ENCODE data around the gene CDC45.

CDC45 gene

GRCh38 chr22:19449422-19449767 lies 30.3 kb upstream of the CDC45 start:
- TF ChIP-seq CTCF (IDR thresholded peaks at IDR 0.05; ENCODE audit: low read length, missing control alignments), result no peak
- no peak overlapping the region for H3K4me3 ChIP-seq (replicated peaks; ENCODE audit: low read depth, low read length)
- DNase-seq (ENCODE audit: low read depth), result no peak

DNA sequence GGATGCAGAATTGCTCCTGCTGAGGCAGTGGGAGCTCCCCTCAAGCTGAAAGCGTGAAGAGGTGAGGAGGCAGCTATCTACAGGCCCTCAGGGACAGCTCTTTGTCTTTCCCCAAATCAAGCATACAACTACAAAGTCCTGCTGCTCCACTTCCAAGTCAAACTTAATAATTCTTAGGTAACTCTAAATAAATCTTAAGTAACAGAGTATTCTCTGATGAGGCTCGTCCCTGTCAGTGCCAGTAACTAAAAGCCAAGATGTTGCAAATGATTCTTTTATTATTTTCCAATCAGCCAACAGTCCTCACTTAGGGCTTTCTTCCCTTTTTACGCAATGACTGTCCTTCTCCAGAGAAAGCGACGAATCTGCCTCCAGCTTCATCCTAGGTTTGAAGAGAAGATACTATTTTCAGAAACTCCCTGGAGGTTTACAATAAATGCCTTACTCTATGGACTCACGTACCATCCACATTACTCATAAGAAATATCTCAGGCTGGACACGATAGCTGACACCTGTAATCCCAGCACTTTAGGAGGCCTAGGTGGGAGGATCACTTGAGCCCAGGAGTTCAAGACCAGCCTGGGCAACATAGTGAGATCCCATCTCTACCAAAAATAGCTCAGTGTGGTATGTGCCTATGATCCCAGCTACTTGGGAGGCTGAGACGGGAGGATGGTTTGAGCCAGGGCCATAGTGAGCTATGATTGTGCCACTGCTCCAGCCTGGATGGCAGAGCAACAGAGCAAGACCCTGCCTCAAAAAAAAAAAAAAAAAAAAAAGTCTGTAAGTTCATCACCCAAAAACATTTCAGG lies 29.2 kb upstream of the CDC45 start:
- no peak for DNase-seq (ENCODE audit: low read depth)
- TF ChIP-seq CTCF (IDR thresholded peaks at IDR 0.05; ENCODE audit: low read length, missing control alignments), result no peak
- no peak overlapping the region for H3K4me3 ChIP-seq (replicated peaks; ENCODE audit: low read depth, low read length)

DNA sequence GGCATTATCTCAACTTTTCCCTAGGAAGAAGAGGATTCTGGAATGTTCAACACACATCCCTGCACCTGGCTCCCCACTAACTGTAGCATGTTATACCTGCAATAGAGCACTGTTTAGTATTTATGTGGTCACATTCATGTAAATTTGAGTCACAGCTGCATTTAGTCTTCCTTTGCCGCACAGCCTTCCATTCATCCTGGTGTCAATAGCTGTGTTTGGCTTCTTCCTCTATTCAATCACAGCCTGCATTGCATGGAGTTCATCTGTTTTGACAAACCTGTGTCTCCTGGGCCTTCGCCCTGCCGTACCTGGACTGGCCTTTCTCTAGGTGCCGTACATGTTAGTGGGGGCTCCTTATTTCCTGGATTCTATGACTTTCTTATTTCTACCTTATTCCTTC lies 28.1 kb upstream of the CDC45 start:
- no peak for DNase-seq (ENCODE audit: low read depth)
- no peak for TF ChIP-seq CTCF (IDR thresholded peaks at IDR 0.05; ENCODE audit: low read length, missing control alignments)
- H3K4me3 ChIP-seq (replicated peaks; ENCODE audit: low read depth, low read length), result no peak overlapping the region

DNA sequence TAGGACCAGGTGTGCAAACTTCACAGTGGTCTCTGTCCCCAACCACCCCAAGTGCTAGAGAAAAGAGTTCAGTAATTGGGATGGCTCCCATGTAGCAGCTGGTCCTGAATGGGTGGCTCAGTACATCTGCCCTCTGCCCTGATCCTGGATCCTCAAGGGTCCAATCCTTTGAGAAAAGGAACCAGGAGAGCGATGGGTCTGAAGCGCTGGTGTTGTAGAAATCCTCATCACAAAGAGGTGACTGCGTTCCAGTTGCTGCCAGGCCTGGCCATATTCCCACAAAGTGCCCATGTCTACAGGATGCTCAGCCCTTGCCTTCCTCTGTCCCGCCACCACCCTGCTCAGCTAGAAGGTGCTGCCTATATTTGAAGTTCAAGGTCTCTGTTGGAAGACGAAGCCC lies 26.0 kb upstream of the CDC45 start:
- no peak for TF ChIP-seq CTCF (IDR thresholded peaks at IDR 0.05; ENCODE audit: low read length, missing control alignments)
- no peak overlapping the region for H3K4me3 ChIP-seq (replicated peaks; ENCODE audit: low read depth, low read length)
- no peak for DNase-seq (ENCODE audit: low read depth)

DNA sequence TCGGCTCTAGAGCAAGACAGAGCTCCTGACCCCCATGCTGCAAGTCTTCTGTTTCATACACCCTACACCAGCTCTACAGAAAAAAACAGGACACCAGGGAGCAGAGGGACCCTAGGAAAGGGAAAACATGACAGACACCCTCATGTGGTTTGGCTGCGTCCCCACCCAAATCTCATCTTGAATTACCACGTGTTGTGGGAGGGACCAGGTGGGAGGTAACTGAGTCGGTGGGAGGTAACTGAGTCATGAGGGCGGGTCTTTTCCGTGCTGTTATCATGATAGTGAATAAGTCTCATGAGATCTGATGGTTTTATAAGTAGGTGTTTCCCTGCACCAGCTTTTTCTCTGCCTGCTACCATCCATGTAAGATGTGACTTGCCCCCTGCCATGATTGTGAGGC lies 25.6 kb upstream of the CDC45 start:
- H3K4me3 ChIP-seq (replicated peaks; ENCODE audit: low read depth, low read length), result no peak overlapping the region
- TF ChIP-seq CTCF (IDR thresholded peaks at IDR 0.05; ENCODE audit: low read length, missing control alignments), result no peak
- DNase-seq (ENCODE audit: low read depth), result no peak

DNA sequence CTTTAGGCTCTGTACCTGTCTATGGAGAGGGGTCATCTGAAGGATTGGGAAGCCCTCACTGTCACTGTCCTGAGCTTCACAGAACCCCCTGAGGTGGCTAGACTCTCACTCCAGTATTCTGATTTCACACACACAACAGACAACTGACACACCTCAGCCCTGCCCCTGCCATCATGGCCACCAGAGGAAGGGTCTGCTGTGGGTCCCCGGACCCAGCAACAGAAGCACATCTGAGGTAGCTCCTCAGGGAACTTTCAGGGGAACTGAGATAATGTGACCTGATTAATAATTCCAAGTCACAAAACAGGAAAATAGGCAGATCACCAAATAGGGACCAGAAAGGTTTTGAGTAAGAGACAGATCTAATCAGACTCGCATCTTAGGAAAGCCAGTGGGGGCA lies 24.7 kb upstream of the CDC45 start:
- no peak overlapping the region for H3K4me3 ChIP-seq (replicated peaks; ENCODE audit: low read depth, low read length)
- no peak for TF ChIP-seq CTCF (IDR thresholded peaks at IDR 0.05; ENCODE audit: low read length, missing control alignments)
- DNase-seq (ENCODE audit: low read depth), result no peak

All from fibroblast of pulmonary artery (primary cell).